ENCODE results near the gene INTS4.
"Not testable (repeated sequence)": the region's sequence is repeated elsewhere in the genome, so short reads cannot be mapped to it uniquely, and the experiment has no call there.

The INTS4 gene

DNA sequence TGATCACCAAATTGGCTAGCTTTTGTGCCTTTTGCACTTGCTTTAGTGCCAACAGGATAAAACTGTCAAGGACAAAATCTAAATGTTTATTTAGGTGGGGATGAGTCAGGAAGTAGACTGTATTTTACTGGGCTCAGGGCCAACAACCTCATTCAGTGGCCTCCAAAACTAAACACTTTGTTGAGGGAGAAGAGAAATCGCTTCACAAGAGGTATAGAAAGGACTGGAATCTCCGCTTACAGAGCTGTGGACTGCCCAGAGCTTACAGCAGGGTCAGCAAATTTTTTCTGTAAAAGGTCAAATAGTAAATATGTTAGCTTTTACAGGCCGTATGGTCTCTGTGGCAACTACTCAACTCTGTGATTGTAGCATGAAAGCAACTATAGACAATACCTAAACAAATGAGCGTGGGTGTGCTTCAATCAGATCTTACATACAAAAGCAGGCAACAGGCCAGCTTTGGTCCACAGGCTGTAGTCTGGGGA, 80.1 kb downstream of the INTS4 start:
- ATAC-seq (ENCODE audit: low read depth) = peak; percentile 92
- peak overlapping the region; percentile 18 for H3K27ac ChIP-seq (ENCODE audit: poor library complexity, severe bottlenecking)

GRCh38 chr11:77913608-77914306, 80.7 kb downstream of the INTS4 start:
- not testable (repeated sequence) for DNase-seq (ENCODE audit: low spot score); H3K36me3 ChIP-seq (ENCODE audit: low read depth); H3K9me3 ChIP-seq (ENCODE audit: severe bottlenecking); H3K4me3 ChIP-seq (ENCODE audit: severe bottlenecking); H3K27me3 ChIP-seq (ENCODE audit: insufficient read depth, poor library complexity, severe bottlenecking)
- ATAC-seq (ENCODE audit: low read depth) = peak; percentile 32; the same call in 2 of the 3 replicates
- Histone ChIP-seq H3K27ac (ENCODE audit: poor library complexity, severe bottlenecking) (peak overlapping the region; percentile 18), H3K4me1 (ENCODE audit: insufficient read depth, poor library complexity, severe bottlenecking) (peaks cover 12% of the 10 kb centered on the region)

More for the DNA sequence above, 80.1 kb downstream of the INTS4 start:
- not testable (repeated sequence) for DNase-seq (ENCODE audit: low spot score); H3K36me3 ChIP-seq (ENCODE audit: low read depth); H3K27me3 ChIP-seq (ENCODE audit: insufficient read depth, poor library complexity, severe bottlenecking); H3K9me3 ChIP-seq (ENCODE audit: severe bottlenecking); H3K4me3 ChIP-seq (ENCODE audit: severe bottlenecking)
- peaks cover 12% of the 10 kb centered on the region for H3K4me1 ChIP-seq (ENCODE audit: insufficient read depth, poor library complexity, severe bottlenecking)

- peaks cover 12% of the 10 kb centered on the region for H3K4me1 ChIP-seq (ENCODE audit: insufficient read depth, poor library complexity, severe bottlenecking)
- not testable (repeated sequence) for H3K27ac ChIP-seq (ENCODE audit: poor library complexity, severe bottlenecking); H3K9me3 ChIP-seq (ENCODE audit: severe bottlenecking); H3K4me3 ChIP-seq (ENCODE audit: severe bottlenecking); DNase-seq (ENCODE audit: low spot score); H3K36me3 ChIP-seq (ENCODE audit: low read depth); H3K27me3 ChIP-seq (ENCODE audit: insufficient read depth, poor library complexity, severe bottlenecking); ATAC-seq (ENCODE audit: low read depth)
Measured at GRCh38 chr11:77910828-77911227, 83.6 kb downstream of the INTS4 start.

DNA sequence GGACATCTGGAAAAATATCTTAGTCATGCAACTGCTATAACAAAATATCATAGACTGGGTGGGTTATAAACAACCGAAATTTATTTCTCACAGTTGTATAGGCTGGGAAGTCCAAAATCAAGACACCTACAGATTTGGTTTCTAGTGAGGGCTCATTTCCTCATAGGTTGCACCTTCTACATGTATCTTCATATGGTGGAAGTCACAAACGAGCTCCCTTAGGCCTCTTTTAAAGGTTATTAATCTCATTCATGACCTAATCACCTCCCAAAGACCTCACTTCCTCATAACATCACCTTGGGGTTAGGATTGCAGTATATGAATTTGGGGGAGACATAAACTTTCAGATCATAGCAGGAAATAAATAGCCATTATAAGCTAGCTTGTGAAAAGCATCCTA, 85.2 kb downstream of the INTS4 start:
- Histone ChIP-seq H3K27me3 (ENCODE audit: insufficient read depth, poor library complexity, severe bottlenecking) (no peaks in the 10 kb centered on the region), H3K27ac (ENCODE audit: poor library complexity, severe bottlenecking) (no peak overlapping the region), H3K9me3 (ENCODE audit: severe bottlenecking) (no peaks in the 10 kb centered on the region), H3K36me3 (ENCODE audit: low read depth) (no peaks in the 10 kb centered on the region), H3K4me3 (ENCODE audit: severe bottlenecking) (no peak overlapping the region), H3K4me1 (ENCODE audit: insufficient read depth, poor library complexity, severe bottlenecking) (peaks cover 5% of the 10 kb centered on the region)
- no peak for ATAC-seq (ENCODE audit: low read depth)
- DNase-seq (ENCODE audit: low spot score) = no peak
- no peak for TF ChIP-seq CTCF (IDR thresholded peaks at IDR 0.05; ENCODE audit: poor library complexity, severe bottlenecking)

GRCh38 chr11:77908835-77909234, 85.6 kb downstream of the INTS4 start:
- no peak for ATAC-seq (ENCODE audit: low read depth)

DNA sequence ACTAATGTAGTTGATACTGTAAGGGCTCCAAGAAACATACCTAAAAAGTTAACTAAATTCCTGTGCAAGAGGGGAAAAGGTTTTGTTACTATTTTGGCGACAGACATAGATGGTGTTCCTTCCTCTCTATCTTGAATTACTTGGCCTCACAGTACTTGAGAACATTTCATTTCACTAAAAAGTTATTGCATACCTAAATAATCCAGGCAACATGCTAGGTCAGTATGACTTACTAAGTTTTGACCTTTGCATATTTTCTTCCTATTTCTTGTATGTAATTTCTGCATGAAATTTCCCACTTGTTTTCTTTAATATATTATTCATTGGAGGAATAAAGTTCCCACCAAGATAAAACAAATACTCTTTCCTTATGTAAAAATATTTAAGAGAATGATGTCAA, 99.5 kb downstream of the INTS4 start:
- H3K4me3 ChIP-seq (ENCODE audit: severe bottlenecking); H3K4me1 ChIP-seq (ENCODE audit: insufficient read depth, poor library complexity, severe bottlenecking); H3K27ac ChIP-seq (ENCODE audit: poor library complexity, severe bottlenecking); ATAC-seq (ENCODE audit: low read depth); H3K27me3 ChIP-seq (ENCODE audit: insufficient read depth, poor library complexity, severe bottlenecking); H3K9me3 ChIP-seq (ENCODE audit: severe bottlenecking); DNase-seq (ENCODE audit: low spot score); H3K36me3 ChIP-seq (ENCODE audit: low read depth): not testable (repeated sequence)

More at GRCh38 chr11:77908835-77909234, 85.6 kb downstream of the INTS4 start:
- no peaks in the 10 kb centered on the region for H3K27me3 ChIP-seq (ENCODE audit: insufficient read depth, poor library complexity, severe bottlenecking)
- no peak overlapping the region for H3K4me3 ChIP-seq (ENCODE audit: severe bottlenecking)
- H3K27ac ChIP-seq (ENCODE audit: poor library complexity, severe bottlenecking) = no peak overlapping the region
- no peaks in the 10 kb centered on the region for H3K36me3 ChIP-seq (ENCODE audit: low read depth)
- peaks cover under 1% of the 10 kb centered on the region for H3K4me1 ChIP-seq (ENCODE audit: insufficient read depth, poor library complexity, severe bottlenecking)
- DNase-seq (ENCODE audit: low spot score) = no peak
- no peaks in the 10 kb centered on the region for H3K9me3 ChIP-seq (ENCODE audit: severe bottlenecking)
- TF ChIP-seq CTCF (IDR thresholded peaks at IDR 0.05; ENCODE audit: poor library complexity, severe bottlenecking) = no peak

GRCh38 chr11:77891703-77892102, 102.8 kb downstream of the INTS4 start:
- H3K27ac ChIP-seq (ENCODE audit: poor library complexity, severe bottlenecking); ATAC-seq (ENCODE audit: low read depth); H3K4me3 ChIP-seq (ENCODE audit: severe bottlenecking); H3K9me3 ChIP-seq (ENCODE audit: severe bottlenecking); DNase-seq (ENCODE audit: low spot score); H3K4me1 ChIP-seq (ENCODE audit: insufficient read depth, poor library complexity, severe bottlenecking); H3K36me3 ChIP-seq (ENCODE audit: low read depth); H3K27me3 ChIP-seq (ENCODE audit: insufficient read depth, poor library complexity, severe bottlenecking): not testable (repeated sequence)

GRCh38 chr11:77891256-77891655, 103.2 kb downstream of the INTS4 start:
- not testable (repeated sequence) for DNase-seq (ENCODE audit: low spot score); H3K4me3 ChIP-seq (ENCODE audit: severe bottlenecking); H3K9me3 ChIP-seq (ENCODE audit: severe bottlenecking); H3K27me3 ChIP-seq (ENCODE audit: insufficient read depth, poor library complexity, severe bottlenecking); H3K27ac ChIP-seq (ENCODE audit: poor library complexity, severe bottlenecking); H3K36me3 ChIP-seq (ENCODE audit: low read depth); ATAC-seq (ENCODE audit: low read depth); H3K4me1 ChIP-seq (ENCODE audit: insufficient read depth, poor library complexity, severe bottlenecking)

DNA sequence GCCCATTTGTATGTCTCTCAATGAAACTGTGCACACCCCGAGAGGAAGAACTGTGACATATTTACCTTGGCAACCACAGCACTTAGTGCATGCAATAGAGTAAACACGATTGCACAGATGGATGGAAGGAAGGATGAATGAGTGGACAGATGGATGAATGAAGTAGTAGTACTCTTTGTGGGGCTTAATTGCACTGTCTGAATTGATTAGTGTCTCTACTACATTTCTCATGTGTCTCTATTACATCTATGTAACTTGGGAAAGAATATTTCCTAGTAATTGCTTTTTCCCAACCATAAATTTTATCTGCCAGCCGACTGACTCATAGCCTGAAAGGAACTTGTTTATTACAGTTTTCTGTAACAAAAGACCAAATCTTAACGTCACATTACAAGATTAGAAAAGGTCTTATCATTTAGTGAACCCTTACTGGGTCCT, 103.8 kb downstream of the INTS4 start:
- ATAC-seq (ENCODE audit: low read depth) = 0 out of 3 replicates have a peak, but pooled peaks have one; percentile 14
- H3K9me3 ChIP-seq (ENCODE audit: severe bottlenecking); H3K27ac ChIP-seq (ENCODE audit: poor library complexity, severe bottlenecking); DNase-seq (ENCODE audit: low spot score); H3K4me1 ChIP-seq (ENCODE audit: insufficient read depth, poor library complexity, severe bottlenecking); H3K36me3 ChIP-seq (ENCODE audit: low read depth); H3K27me3 ChIP-seq (ENCODE audit: insufficient read depth, poor library complexity, severe bottlenecking); H3K4me3 ChIP-seq (ENCODE audit: severe bottlenecking): not testable (repeated sequence)
